LNCaP clone FGC (cell line): Measurements from ENCODE around the gene SGSM1.
A peak's percentile ranks its signal among the peaks of the same experiment; 100 is the strongest.

Experiments
- DNase-seq: peaks from one replicate; pipeline ENCODE4 v3.0.0-alpha.2; 2011; ENCODE audit warnings: low read depth
- H3K4me3 ChIP-seq: 2 replicates; pipeline ENCODE4 v1.5.1; 2011; ENCODE audit warnings: mild to moderate bottlenecking, low read depth, low read length, control low read depth
- TF ChIP-seq, protein P1 (sequence below): IDR thresholded peaks from 2 replicates; pipeline ENCODE4 v1.5.1; 2012; ENCODE audit warnings: mild to moderate bottlenecking; ENCODE audit not compliant: control insufficient read depth, insufficient read depth; ENCODE audit errors: extremely low read depth

Gene SGSM1

DNA sequence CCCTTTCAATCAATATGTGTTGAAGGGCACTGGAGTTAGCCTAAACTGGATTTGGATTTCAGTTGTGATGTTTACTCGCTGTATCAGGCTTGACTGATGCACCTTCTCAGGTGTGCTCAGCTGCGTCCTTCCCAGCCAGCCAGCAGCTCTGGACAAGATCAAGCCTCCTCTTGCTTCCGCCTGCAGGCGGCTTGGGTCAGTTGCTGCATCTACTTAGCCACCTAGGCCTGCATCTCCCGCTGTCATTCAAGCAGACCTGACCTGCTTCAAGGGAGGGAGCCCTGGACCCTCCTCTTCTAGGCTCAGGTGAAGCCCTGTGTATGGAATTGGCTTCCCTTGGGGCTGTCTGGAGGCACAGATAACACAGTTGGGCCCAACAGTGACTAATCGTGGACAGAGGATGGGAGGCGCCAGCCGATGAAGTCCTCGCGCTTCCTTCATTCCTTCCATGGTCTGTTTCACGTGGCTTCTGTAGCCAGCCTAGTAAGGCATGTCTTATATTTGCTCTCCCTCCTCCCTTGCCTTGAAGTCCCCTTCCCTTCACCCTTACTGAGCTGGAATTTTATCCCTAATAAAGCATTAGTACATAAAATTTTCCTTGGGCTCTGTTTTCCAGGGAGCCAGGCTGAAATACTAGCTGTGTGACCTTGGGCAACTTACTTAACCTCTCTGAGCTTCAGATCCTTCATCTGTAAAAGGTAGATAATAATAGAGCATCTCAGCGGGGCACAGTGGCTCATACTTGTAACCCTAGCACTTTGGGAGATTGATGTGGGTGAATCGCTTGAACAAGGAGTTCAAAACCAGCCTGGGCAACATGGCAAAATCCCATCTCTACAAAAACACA, 142.6 kb downstream of the SGSM1 start:
- H3K4me3 ChIP-seq: no peak overlapping the region
- TF ChIP-seq, protein P1, sequence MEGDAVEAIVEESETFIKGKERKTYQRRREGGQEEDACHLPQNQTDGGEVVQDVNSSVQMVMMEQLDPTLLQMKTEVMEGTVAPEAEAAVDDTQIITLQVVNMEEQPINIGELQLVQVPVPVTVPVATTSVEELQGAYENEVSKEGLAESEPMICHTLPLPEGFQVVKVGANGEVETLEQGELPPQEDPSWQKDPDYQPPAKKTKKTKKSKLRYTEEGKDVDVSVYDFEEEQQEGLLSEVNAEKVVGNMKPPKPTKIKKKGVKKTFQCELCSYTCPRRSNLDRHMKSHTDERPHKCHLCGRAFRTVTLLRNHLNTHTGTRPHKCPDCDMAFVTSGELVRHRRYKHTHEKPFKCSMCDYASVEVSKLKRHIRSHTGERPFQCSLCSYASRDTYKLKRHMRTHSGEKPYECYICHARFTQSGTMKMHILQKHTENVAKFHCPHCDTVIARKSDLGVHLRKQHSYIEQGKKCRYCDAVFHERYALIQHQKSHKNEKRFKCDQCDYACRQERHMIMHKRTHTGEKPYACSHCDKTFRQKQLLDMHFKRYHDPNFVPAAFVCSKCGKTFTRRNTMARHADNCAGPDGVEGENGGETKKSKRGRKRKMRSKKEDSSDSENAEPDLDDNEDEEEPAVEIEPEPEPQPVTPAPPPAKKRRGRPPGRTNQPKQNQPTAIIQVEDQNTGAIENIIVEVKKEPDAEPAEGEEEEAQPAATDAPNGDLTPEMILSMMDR: no peak
- DNase-seq: no peak

DNA sequence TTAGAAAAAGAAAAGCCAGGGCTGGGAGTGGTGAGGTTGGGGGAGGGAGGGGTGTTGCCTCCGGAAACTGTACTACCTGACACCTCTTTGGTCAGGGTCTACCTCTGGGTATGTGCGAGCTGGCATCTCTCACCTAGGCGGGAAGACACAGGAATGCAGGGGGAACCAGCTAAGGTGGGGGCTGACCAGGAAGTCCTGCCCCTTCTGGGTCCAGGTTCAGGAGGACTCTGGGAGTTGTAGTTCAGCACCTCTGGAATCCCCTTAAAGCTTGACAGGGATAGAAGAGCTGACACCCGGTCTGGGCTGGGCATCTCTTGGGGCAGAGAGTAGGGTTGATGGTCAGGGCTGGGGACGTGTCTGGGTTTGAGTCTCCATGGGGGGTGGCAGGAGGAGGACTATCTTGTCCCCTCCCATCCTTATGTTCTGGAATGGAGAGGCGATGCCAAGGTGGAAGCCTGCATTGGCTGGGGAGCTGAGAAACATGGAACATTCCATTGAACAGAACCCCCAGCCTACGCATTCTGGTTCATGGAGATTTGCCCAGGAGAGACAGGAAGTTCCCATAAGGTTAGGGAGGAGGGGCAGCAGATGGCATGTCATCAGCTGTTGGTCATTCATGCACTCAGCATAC, 144.4 kb downstream of the SGSM1 start:
- TF ChIP-seq, protein P1: no peak
- DNase-seq: no peak
- H3K4me3 ChIP-seq: no peak overlapping the region

DNA sequence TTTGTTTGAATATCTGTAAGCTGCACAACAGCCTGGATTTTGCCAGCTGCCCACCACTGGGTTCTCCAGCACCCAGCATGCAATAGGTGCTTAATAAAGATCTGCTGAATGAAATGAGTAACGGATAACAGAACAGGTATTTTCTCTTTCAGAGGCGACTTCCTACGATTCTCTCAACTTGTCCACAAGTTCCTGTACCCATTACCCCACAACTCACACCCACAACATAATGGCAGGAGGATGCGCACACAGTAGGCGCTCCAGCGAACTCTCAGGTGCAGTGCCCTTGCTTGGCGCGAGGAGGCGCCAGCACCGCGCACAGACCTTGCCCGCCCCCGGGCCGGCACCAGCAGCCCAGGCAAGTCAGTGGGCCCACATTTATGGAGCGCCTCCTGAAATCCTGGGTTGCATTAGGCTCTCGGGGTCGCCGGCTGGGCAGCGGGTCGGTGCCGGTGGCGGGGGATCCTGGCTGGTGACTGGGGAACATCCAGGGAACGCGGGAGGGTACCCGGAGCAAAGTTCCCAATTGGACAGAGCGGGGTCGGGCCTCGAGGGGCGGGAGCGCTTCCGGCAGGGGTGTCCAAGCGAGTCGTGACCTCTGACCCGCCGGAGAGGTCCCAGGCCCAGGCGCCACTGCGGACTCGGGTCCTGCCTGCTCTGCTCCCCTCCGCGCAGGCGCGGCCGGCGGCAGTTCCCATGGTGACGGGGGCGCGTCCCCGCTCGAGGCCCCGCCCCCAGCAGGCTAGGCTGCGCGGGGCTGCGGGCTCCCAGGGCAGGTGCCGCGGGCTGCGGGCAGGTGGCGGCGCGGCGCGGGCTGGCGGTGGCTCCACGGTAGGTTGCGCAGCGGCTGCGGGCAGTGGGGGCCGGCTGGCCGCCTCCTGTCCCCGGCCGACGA, 146.2 kb downstream of the SGSM1 start, which contains the start of gene KIAA1671:
Gene KIAA1671 (plus strand): TSS at position 775 of the 895 bp plus-strand sequence. CDS start 75,284 bp downstream, outside the sequence.
- DNase-seq: peak; percentile 56
- TF ChIP-seq, protein P1: peak; percentile 93
- peak within 1 kb of the TSS; percentile 93 for H3K4me3 ChIP-seq

DNA sequence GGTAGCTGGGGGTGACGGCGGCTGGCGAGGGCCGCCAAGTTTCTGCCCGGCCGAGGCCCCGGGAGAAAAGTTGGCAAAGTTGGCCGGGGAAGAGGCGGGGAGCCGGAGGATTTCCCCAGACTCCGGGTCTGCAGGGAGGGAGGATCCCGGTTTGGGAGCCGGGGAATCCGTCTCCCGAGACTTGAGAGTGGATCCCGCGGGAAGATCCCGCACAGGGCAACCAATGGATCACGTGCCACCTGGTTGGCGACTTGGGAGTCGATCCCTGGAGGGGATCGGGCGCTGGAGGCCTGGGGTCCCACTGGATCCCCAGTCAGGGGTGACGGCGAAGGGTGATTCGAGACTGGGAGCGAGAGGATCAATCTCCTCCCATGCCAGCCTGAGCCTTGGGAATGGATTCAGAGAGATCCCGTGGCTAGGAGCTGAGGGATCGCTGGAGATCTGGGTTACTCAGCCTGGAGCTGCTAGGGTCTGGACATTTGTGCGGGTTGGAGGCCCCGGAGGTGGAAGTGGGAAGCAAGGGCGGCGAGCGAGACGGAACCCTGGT, 146.9 kb downstream of the SGSM1 start:
- TF ChIP-seq, protein P1: no peak
- H3K4me3 ChIP-seq: peak overlapping the region; percentile 93
- DNase-seq: peak; percentile 58

DNA sequence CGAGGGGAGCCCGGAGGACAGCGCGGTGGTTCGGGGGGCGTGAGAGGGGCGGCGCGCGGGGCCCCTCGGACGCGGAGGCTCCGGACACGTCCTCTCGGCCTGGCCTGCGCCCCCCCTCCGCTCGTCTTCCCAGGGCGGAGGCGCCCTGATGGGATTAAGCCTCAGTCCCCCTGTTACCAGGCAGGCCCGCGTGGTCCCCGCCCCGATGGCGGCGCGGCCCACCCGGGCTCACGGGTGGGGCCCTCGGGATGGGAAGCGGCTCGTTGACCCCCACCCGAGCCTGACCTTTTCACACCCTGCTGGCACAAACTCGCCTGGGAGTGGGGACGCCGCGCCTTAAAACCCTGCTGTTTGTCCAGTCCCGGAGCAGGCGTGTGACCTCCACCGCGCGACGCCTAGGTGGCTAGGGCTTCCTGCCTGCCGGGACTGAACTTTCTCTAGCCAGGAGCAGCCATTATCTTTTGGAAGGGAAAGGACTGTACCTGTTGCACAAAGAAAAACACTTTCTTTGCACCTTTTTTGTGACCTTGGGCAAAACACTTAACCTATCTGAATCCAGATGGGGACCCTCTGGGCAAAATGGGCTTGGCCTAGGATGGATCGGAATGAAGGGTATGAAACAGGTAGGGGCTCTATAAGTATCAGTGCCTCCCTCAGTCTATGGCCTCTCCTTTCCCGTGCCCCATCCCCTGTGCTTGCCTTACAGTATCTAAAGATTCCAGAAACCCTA, 147.5 kb downstream of the SGSM1 start:
- DNase-seq: no peak
- TF ChIP-seq, protein P1: no peak
- peak overlapping the region; percentile 93 for H3K4me3 ChIP-seq

DNA sequence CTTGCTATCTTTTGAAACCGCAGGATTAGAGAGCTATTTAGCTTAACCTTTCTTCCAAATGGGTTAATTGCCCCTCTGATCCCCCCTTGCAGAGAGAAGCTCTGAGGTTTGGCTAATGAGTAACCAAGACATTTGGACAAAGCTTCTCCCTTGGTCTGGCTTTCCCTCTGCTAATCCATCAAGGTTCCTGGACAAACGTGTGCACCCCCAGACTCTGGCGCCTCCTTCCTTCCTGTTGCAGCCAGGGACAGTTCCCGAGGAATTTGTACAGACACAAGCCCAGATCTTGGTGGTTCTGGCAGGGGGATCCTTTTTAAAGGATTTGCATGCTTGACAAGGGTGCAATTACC, 148.1 kb downstream of the SGSM1 start:
- TF ChIP-seq, protein P1: no peak
- peak overlapping the region; percentile 93 for H3K4me3 ChIP-seq
- no peak for DNase-seq
